IMR-90 (cell line): Measurements from ENCODE around the gene RFPL3. TPM values are rescaled to one million over a fixed set of nuclear protein-coding genes. Genes with fewer than 3 reads are reported as not detected.

ENCODE experiments used
- ATAC-seq: fragments of 200-7000 bp; cut with Tn5 transposase; 2 replicates; pipeline ENCODE4 v1.9.1; 2020; ENCODE audit warnings: low read depth, mild to moderate bottlenecking, moderate library complexity
- BruUV-seq: library from RNA; stranded (reverse); fragments of 400-500 nt; replicated peaks from 2 replicates; lab custom pipeline; 2021; lab: Mats Ljungman, UMichigan
- CTCF ChIA-PET: fragments of 300-600 bp; formaldehyde crosslinking; extraction: SDS; loops from one replicate; lab custom pipeline; 2021; ENCODE audit warnings: antibody characterized with exemption; lab: Yijun Ruan, JAX
- POLR2A ChIA-PET: fragments of 300-600 bp; sonication (Branson Sonifier 250); formaldehyde crosslinking; loops from one replicate; lab custom pipeline; 2022; ENCODE audit warnings: antibody characterized with exemption; ENCODE audit not compliant: unreplicated experiment; lab: Charles Lee
- DNase-seq: peaks from one replicate; pipeline ENCODE4 v3.0.0; 2013
- H2AFZ ChIP-seq: replicated peaks from 2 replicates; pipeline ENCODE3; 2013; ENCODE audit warnings: low read length, mild to moderate bottlenecking; ENCODE audit not compliant: poor library complexity
- H2AK5ac ChIP-seq: 2 replicates; pipeline ENCODE4 v1.6.1; 2013; ENCODE audit warnings: low read depth, low read length, inconsistent platforms
- H2AK9ac ChIP-seq: replicated peaks from 2 replicates; pipeline ENCODE3; 2013; ENCODE audit warnings: mild to moderate bottlenecking, low read depth, low read length, moderate library complexity; ENCODE audit not compliant: poor library complexity
- H2BK120ac ChIP-seq: 2 replicates; pipeline ENCODE4 v1.6.1; 2013; ENCODE audit warnings: low read depth, low read length, inconsistent platforms
- H2BK15ac ChIP-seq: 3 replicates; pipeline ENCODE4 v1.6.1; 2013; ENCODE audit warnings: low read depth, low read length, inconsistent platforms
- H2BK20ac ChIP-seq: 2 replicates; pipeline ENCODE4 v1.6.1; 2013; ENCODE audit warnings: low read depth, mild to moderate bottlenecking, inconsistent platforms, low read length, moderate library complexity
- H2BK5ac ChIP-seq: 2 replicates; pipeline ENCODE4 v1.6.1; 2013; ENCODE audit warnings: mild to moderate bottlenecking, low read depth, low read length, inconsistent platforms; ENCODE audit not compliant: poor library complexity, severe bottlenecking
- H3K14ac ChIP-seq: replicated peaks from 2 replicates; pipeline ENCODE4 v1.6.1; 2013; ENCODE audit warnings: low read depth, low read length, inconsistent platforms
- H3K18ac ChIP-seq: 2 replicates; pipeline ENCODE4 v1.6.1; 2013; ENCODE audit warnings: low read depth, low read length, control low read depth
- H3K23ac ChIP-seq: 2 replicates; pipeline ENCODE4 v1.6.1; 2013; ENCODE audit warnings: low read depth, low read length, inconsistent platforms
- H3K27ac ChIP-seq: 2 replicates; pipeline ENCODE4 v1.5.1; 2013; ENCODE audit warnings: mild to moderate bottlenecking, control low read depth, low read length; ENCODE audit not compliant: insufficient read depth
- H3K27me3 ChIP-seq: 2 replicates; pipeline ENCODE4 v1.6.1; 2013; ENCODE audit warnings: low read length; ENCODE audit not compliant: control insufficient read depth, insufficient read depth
- H3K36me3 ChIP-seq: 2 replicates; pipeline ENCODE4 v1.6.1; 2013; ENCODE audit warnings: low read length, mixed read lengths; ENCODE audit not compliant: control insufficient read depth, insufficient read depth
- H3K4ac ChIP-seq: 2 replicates; pipeline ENCODE4 v1.6.1; 2013; ENCODE audit warnings: low read depth, low read length, inconsistent platforms
- H3K4me1 ChIP-seq: 2 replicates; pipeline ENCODE4 v1.6.1; 2013; ENCODE audit warnings: low read length, mixed read lengths; ENCODE audit not compliant: control insufficient read depth, insufficient read depth
- H3K4me2 ChIP-seq: 2 replicates; pipeline ENCODE4 v1.6.1; 2013; ENCODE audit warnings: low read depth, mild to moderate bottlenecking, control low read depth, low read length, moderate library complexity
- H3K4me3 ChIP-seq: 2 replicates; pipeline ENCODE4 v1.5.1; 2013; ENCODE audit warnings: low read depth, mild to moderate bottlenecking, control low read depth, low read length, moderate library complexity; ENCODE audit not compliant: insufficient read depth
- H3K56ac ChIP-seq: 2 replicates; pipeline ENCODE4 v1.6.1; 2013; ENCODE audit warnings: low read length, inconsistent platforms; ENCODE audit not compliant: insufficient read depth; ENCODE audit errors: extremely low read depth
- H3K79me1 ChIP-seq, 2 experiments: 2 replicates each; pipeline ENCODE4 v1.6.1; 2013; ENCODE audit warnings: low read length in 2 of 2, inconsistent platforms in 1 of 2, low read depth in 1 of 2
- H3K9ac ChIP-seq: 2 replicates; pipeline ENCODE4 v1.6.1; 2013; ENCODE audit warnings: low read depth, low read length, control low read depth
- H3K9me1 ChIP-seq: 2 replicates; pipeline ENCODE4 v1.6.1; 2013; ENCODE audit warnings: low read length, inconsistent platforms; ENCODE audit not compliant: insufficient read depth
- H3K9me3 ChIP-seq: 2 replicates; pipeline ENCODE4 v1.6.1; 2013; ENCODE audit warnings: low read length; ENCODE audit not compliant: control insufficient read depth, insufficient read depth
- H4K20me1 ChIP-seq: 2 replicates; pipeline ENCODE4 v1.6.1; 2013; ENCODE audit warnings: low read length, inconsistent platforms; ENCODE audit not compliant: insufficient read depth
- H4K5ac ChIP-seq: 2 replicates; pipeline ENCODE4 v1.6.1; 2013; ENCODE audit warnings: mild to moderate bottlenecking, low read depth, low read length, control low read depth
- H4K8ac ChIP-seq, 2 experiments: 2 replicates each; pipeline ENCODE4 v1.6.1; 2013; ENCODE audit warnings: low read depth in 2 of 2, low read length in 2 of 2, control low read depth in 1 of 2, inconsistent platforms in 1 of 2
- H4K91ac ChIP-seq: 2 replicates; pipeline ENCODE4 v1.6.1; 2013; ENCODE audit warnings: low read depth, low read length, inconsistent platforms; ENCODE audit not compliant: insufficient read depth
- CHD1 ChIP-seq: IDR thresholded peaks from 2 replicates; pipeline ENCODE4 v1.6.1; 2012; ENCODE audit warnings: low read depth, low read length, improper control_type of control experiment
- FOS ChIP-seq: fragments of 150-350 bp; IDR thresholded peaks from 2 replicates; pipeline ENCODE4 v1.6.1; 2016; ENCODE audit warnings: low read depth, low read length
- MAFK ChIP-seq: IDR thresholded peaks from 2 replicates; pipeline ENCODE4 v1.6.1; 2012; ENCODE audit warnings: low read depth, low read length, improper control_type of control experiment
- MAZ ChIP-seq: IDR thresholded peaks from 2 replicates; pipeline ENCODE4 v1.6.1; 2012; ENCODE audit warnings: low read depth, mild to moderate bottlenecking, low read length, improper control_type of control experiment, moderate library complexity, borderline replicate concordance
- MXI1 ChIP-seq: IDR thresholded peaks from 2 replicates; pipeline ENCODE4 v1.6.1; 2012; ENCODE audit warnings: low read depth, mild to moderate bottlenecking, low read length, moderate library complexity, borderline replicate concordance
- NFE2L2 ChIP-seq: fragments of 150-350 bp; IDR thresholded peaks from 2 replicates; pipeline ENCODE4 v1.6.1; 2016; ENCODE audit warnings: low read depth, mild to moderate bottlenecking, low read length
- POLR2A ChIP-seq: IDR thresholded peaks from 2 replicates; pipeline ENCODE4 v1.6.1; 2012; ENCODE audit warnings: mild to moderate bottlenecking, low read depth, low read length
- RCOR1 ChIP-seq: IDR thresholded peaks from 2 replicates; pipeline ENCODE4 v1.6.1; 2012; ENCODE audit warnings: mild to moderate bottlenecking, low read length, improper control_type of control experiment; ENCODE audit not compliant: insufficient replicate concordance
- RFX5 ChIP-seq: IDR thresholded peaks from 2 replicates; pipeline ENCODE4 v1.8.0; 2012; ENCODE audit warnings: low read depth, mild to moderate bottlenecking, low read length, moderate library complexity
- SMC3 ChIP-seq: fragments of 150-350 bp; IDR thresholded peaks from 2 replicates; pipeline ENCODE4 v1.6.1; 2016; ENCODE audit warnings: low read depth, mild to moderate bottlenecking, antibody characterized with exemption, low read length, moderate library complexity
- USF2 ChIP-seq: fragments of 150-350 bp; IDR thresholded peaks from 2 replicates; pipeline ENCODE4 v1.6.1; 2017; ENCODE audit warnings: mild to moderate bottlenecking, antibody characterized with exemption, low read length, low read depth
- WGBS, 2 experiments: methylation state at CpG; one replicate each; pipeline versions ENCODE4 v1.1.5 to v1.1.7; 2013; ENCODE audit warnings: missing lambda C conversion rate in 2 of 2; ENCODE audit not compliant: insufficient read length in 1 of 2; ENCODE audit errors: extremely low coverage in 2 of 2; 5-methylcytosine and 5-hydroxymethylcytosine counted together
- dilution Hi-C: fragments of 300-500 bp; cut with HindIII; formaldehyde crosslinking; loops from one replicate; pipeline ENCODE4 v1.14.3; 2018; ENCODE audit warnings: low sequenced_read_pairs; ENCODE audit not compliant: unreplicated experiment
- in situ Hi-C: fragments of 300-500 bp; cut with MboI; formaldehyde crosslinking; loops from 3 replicates; pipeline ENCODE4 v1.14.3; 2019; ENCODE audit warnings: low sequenced_read_pairs, inconsistent platforms, mixed read lengths
- intact Hi-C: fragments of 100-400 bp; cut with micrococcal nuclease; formaldehyde crosslinking; loops from 2 replicates; pipeline ENCODE4 v1.10.0; 2022
- polyA plus RNA-seq, 3 experiments: library from polyadenylated mRNA; depleted of rRNA; stranded (reverse); fragments of >200 nt; gene quantifications; 2 replicates each; pipeline ENCODE4 v1.2.3, GENCODE V29; 2012; ENCODE audit warnings: low replicate concordance in 1 of 3
- total RNA-seq: library from RNA; depleted of rRNA; stranded (reverse); fragments of >200 nt; gene quantifications from 2 replicates; pipeline ENCODE4 v1.2.3, GENCODE V29; 2012
- TF ChIP-seq, protein P1 (sequence below): conservative IDR thresholded peaks from 2 replicates; pipeline ENCODE4 v1.5.1; 2012; ENCODE audit warnings: mild to moderate bottlenecking, low read depth, low read length, improper control_type of control experiment

RFPL3 gene
- total and polyA plus RNA-seq, 2 of the 4 experiments (the other 2 are of a cell fraction) = not detected

DNA sequence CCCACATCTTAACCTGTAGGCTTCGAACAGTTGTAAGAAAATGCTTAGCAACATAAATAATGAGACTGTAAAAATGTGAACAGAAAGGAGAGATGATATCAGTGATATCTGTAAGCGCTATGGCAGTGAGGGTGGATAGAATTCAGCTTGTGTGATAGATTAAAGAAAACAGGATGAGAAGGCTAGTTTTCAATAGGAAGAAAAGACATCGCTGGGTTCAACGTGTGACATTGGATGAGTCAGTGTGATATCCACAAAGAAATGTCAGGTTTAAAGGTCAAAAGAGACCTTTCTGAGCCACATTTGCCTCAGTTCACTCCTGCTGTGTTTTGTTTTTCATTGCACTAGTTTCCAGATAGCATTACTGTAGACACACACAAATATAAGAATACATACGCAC lies 13.7 kb upstream of the RFPL3 start:
- dilution Hi-C loops (no loop called here), in situ Hi-C loops (no loop called here), intact Hi-C loops (no loop called here)
- H3K4me1 ChIP-seq = no peaks in the 10 kb centered on the region
- no peak overlapping the region for H2AK5ac ChIP-seq
- no peak overlapping the region for H2BK20ac ChIP-seq
- TF ChIP-seq FOS (no peak), USF2 (no peak), NFE2L2 (no peak), POLR2A (no peak), CHD1 (no peak), MAZ (no peak), RCOR1 (no peak), RFX5 (no peak), MAFK (no peak), SMC3 (no peak), MXI1 (no peak)
- TF ChIP-seq, protein P1, sequence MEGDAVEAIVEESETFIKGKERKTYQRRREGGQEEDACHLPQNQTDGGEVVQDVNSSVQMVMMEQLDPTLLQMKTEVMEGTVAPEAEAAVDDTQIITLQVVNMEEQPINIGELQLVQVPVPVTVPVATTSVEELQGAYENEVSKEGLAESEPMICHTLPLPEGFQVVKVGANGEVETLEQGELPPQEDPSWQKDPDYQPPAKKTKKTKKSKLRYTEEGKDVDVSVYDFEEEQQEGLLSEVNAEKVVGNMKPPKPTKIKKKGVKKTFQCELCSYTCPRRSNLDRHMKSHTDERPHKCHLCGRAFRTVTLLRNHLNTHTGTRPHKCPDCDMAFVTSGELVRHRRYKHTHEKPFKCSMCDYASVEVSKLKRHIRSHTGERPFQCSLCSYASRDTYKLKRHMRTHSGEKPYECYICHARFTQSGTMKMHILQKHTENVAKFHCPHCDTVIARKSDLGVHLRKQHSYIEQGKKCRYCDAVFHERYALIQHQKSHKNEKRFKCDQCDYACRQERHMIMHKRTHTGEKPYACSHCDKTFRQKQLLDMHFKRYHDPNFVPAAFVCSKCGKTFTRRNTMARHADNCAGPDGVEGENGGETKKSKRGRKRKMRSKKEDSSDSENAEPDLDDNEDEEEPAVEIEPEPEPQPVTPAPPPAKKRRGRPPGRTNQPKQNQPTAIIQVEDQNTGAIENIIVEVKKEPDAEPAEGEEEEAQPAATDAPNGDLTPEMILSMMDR = no peak
- H2BK15ac ChIP-seq = no peak overlapping the region
- H4K8ac ChIP-seq = no peak overlapping the region
- no TSS peak for BruUV-seq
- no peak overlapping the region for H3K56ac ChIP-seq
- H3K23ac ChIP-seq = no peak overlapping the region
- no peaks in the 10 kb centered on the region for H4K20me1 ChIP-seq
- no peak overlapping the region for H3K4me2 ChIP-seq
- 14% methylated on average over 1 of the region's 5 CpGs; no CpG with 5 or more reads in 1 of the 2 experiments for WGBS, 2 experiments
- no peaks in the 10 kb centered on the region for H3K9me1 ChIP-seq
- H3K4me3 ChIP-seq = no peak overlapping the region
- H3K27ac ChIP-seq = no peak overlapping the region
- H2BK5ac ChIP-seq = no peak overlapping the region
- H3K27me3 ChIP-seq = peaks cover 6% of the 10 kb centered on the region
- H3K4ac ChIP-seq = no peak overlapping the region
- H2AK9ac ChIP-seq = no peak overlapping the region
- H3K9ac ChIP-seq = no peak overlapping the region
- no peak for ATAC-seq
- no peaks in the 10 kb centered on the region for H3K79me1 ChIP-seq
- no peaks in the 10 kb centered on the region for H3K36me3 ChIP-seq
- no peak for DNase-seq
- no peak overlapping the region for H3K14ac ChIP-seq
- no peak overlapping the region for H2BK120ac ChIP-seq
- H2AFZ ChIP-seq = no peak overlapping the region
- no peak overlapping the region for H4K5ac ChIP-seq
- ChIA-PET CTCF (no interaction called here), POLR2A (no interaction called here)
- H3K18ac ChIP-seq = no peak overlapping the region
- no peaks in the 10 kb centered on the region for H3K9me3 ChIP-seq
- no peak overlapping the region for H4K91ac ChIP-seq
